Thoracic aorta (tissue), 2 donors: Measurements from ENCODE around the gene DMD. TPM values are rescaled to one million over a fixed set of nuclear protein-coding genes. Genes with fewer than 3 reads are reported as not detected.

Source experiments
- ATAC-seq: fragments of 150-250 bp; one replicate; pipeline ENCODE4 v1.8.0; 2017; ENCODE audit warnings: low read depth; ENCODE audit not compliant: insufficient number of reproducible peaks, low FRiP score
- DNase-seq: peaks from one replicate; pipeline ENCODE4 v3.0.0-alpha.2; 2020; ENCODE audit warnings: low spot score
- H3K27ac ChIP-seq, 2 donors: fragments of 200-600 bp; sonication (generic); 1 replicate in 1 of 2; 2 replicates in 1 of 2; pipeline ENCODE4 v1.5.1; 2016; ENCODE audit warnings: mild to moderate bottlenecking in 2 of 2, moderate library complexity in 2 of 2
- H3K27me3 ChIP-seq: fragments of 200-600 bp; sonication (generic); replicated peaks from 2 replicates; pipeline ENCODE4 v1.6.0; 2016; ENCODE audit warnings: mild to moderate bottlenecking; ENCODE audit not compliant: insufficient read depth
- H3K36me3 ChIP-seq: fragments of 200-600 bp; sonication (generic); one replicate; pipeline ENCODE4 v1.5.1; 2016
- H3K4me1 ChIP-seq, 2 donors: fragments of 200-600 bp; sonication (generic); 1 replicate in 1 of 2; 2 replicates in 1 of 2; pipeline versions ENCODE4 v1.5.1 to v1.6.0; 2016; ENCODE audit warnings: low read depth in 2 of 2, mild to moderate bottlenecking in 1 of 2; ENCODE audit not compliant: control insufficient read depth in 1 of 2
- H3K4me3 ChIP-seq: fragments of 200-600 bp; sonication (generic); 2 replicates; pipeline ENCODE4 v1.5.1; 2016; ENCODE audit warnings: mild to moderate bottlenecking
- H3K9me3 ChIP-seq: fragments of 200-600 bp; sonication (generic); 2 replicates; pipeline ENCODE4 v1.5.1; 2016
- CTCF ChIP-seq: fragments of 200-600 bp; sonication (generic); IDR thresholded peaks from one replicate; pipeline ENCODE4 v1.5.1; 2019; ENCODE audit warnings: antibody characterized with exemption
- total RNA-seq, 2 donors: library from RNA; depleted of rRNA; stranded (reverse); fragments of >200 nt; gene quantifications; one replicate each; pipeline versions ENCODE4 v1.1.0 to v1.2.3, GENCODE V29; 2016

DMD gene
- total RNA-seq, 2 donors from 2014 or later, result 224 to 233 TPM

- DNase-seq (no peak), ATAC-seq (no peak)
- H3K4me1 ChIP-seq, result no peaks in the 10 kb centered on the region
- no peak overlapping the region for H3K27ac ChIP-seq
- H3K4me3 ChIP-seq, result no peak overlapping the region
- no peaks in the 10 kb centered on the region for H3K9me3 ChIP-seq
- H3K27me3 ChIP-seq, result no peaks in the 10 kb centered on the region
- TF ChIP-seq CTCF, result no peak
- H3K36me3 ChIP-seq, result no peaks in the 10 kb centered on the region
Observed at GRCh38 chrX:31268359-31268758, 1943.0 kb downstream of the DMD start.

- ATAC-seq, result no peak
- H3K27ac ChIP-seq, result peak overlapping the region in 1 of 2 donors; percentile 30
Observed at GRCh38 chrX:31266203-31267076, 1944.9 kb downstream of the DMD start.

GRCh38 chrX:31265383-31265782, 1946.0 kb downstream of the DMD start:
- DNase-seq (no peak), ATAC-seq (no peak)
- Histone ChIP-seq H3K36me3 (no peaks in the 10 kb centered on the region), H3K9me3 (no peaks in the 10 kb centered on the region), H3K27ac (no peak overlapping the region), H3K4me3 (peak overlapping the region; percentile 39), H3K27me3 (no peaks in the 10 kb centered on the region), H3K4me1 (no peaks in the 10 kb centered on the region)
- no peak for TF ChIP-seq CTCF

More at GRCh38 chrX:31266203-31267076, 1944.9 kb downstream of the DMD start:
- Histone ChIP-seq H3K4me3 (peak overlapping the region; percentile 75), H3K36me3 (no peaks in the 10 kb centered on the region), H3K4me1 (no peaks in the 10 kb centered on the region), H3K9me3 (no peaks in the 10 kb centered on the region), H3K27me3 (no peaks in the 10 kb centered on the region)
- no peak for TF ChIP-seq CTCF
- DNase-seq, result no peak

GRCh38 chrX:31260351-31260750, 1951.0 kb downstream of the DMD start:
- Histone ChIP-seq H3K9me3 (no peaks in the 10 kb centered on the region), H3K4me3 (no peak overlapping the region), H3K36me3 (no peaks in the 10 kb centered on the region), H3K4me1 (no peaks in the 10 kb centered on the region), H3K27ac (no peak overlapping the region), H3K27me3 (no peaks in the 10 kb centered on the region)
- no peak for DNase-seq
- ATAC-seq, result no peak
- no peak for TF ChIP-seq CTCF

- no peaks in the 10 kb centered on the region for H3K27me3 ChIP-seq
- no peak for TF ChIP-seq CTCF
- ATAC-seq (no peak), DNase-seq (no peak)
- no peaks in the 10 kb centered on the region for H3K4me1 ChIP-seq
- H3K27ac ChIP-seq, result no peak overlapping the region
- no peaks in the 10 kb centered on the region for H3K9me3 ChIP-seq
- no peak overlapping the region for H3K4me3 ChIP-seq
- H3K36me3 ChIP-seq, result no peaks in the 10 kb centered on the region
Observed at GRCh38 chrX:31258166-31258565, 1953.2 kb downstream of the DMD start.
